Sigmoid colon (tissue), 4 donors: ENCODE measurements around the gene CCDC181.

Experiments used
- CTCF ChIP-seq, 4 experiments: fragments of 450-650 bp in 3 of 4; fragments of 200-600 bp in 1 of 4; IDR thresholded peaks; one replicate each; pipeline ENCODE4 v1.5.1; 2016 to 2019; ENCODE audit warnings: antibody characterized with exemption in 4 of 4, mild to moderate bottlenecking in 3 of 4, moderate library complexity in 2 of 4
- POLR2A ChIP-seq, 2 donors: fragments of 450-650 bp; IDR thresholded peaks; one replicate each; pipeline ENCODE4 v1.6.1; 2016; ENCODE audit warnings: antibody characterized with exemption in 2 of 2, mild to moderate bottlenecking in 2 of 2, moderate library complexity in 2 of 2
- POLR2AphosphoS5 ChIP-seq, 4 donors: sonication (generic); formaldehyde crosslinking; IDR thresholded peaks; one replicate each; pipeline ENCODE4 v1.6.1; 2017; ENCODE audit warnings: antibody characterized with exemption in 4 of 4

DNA sequence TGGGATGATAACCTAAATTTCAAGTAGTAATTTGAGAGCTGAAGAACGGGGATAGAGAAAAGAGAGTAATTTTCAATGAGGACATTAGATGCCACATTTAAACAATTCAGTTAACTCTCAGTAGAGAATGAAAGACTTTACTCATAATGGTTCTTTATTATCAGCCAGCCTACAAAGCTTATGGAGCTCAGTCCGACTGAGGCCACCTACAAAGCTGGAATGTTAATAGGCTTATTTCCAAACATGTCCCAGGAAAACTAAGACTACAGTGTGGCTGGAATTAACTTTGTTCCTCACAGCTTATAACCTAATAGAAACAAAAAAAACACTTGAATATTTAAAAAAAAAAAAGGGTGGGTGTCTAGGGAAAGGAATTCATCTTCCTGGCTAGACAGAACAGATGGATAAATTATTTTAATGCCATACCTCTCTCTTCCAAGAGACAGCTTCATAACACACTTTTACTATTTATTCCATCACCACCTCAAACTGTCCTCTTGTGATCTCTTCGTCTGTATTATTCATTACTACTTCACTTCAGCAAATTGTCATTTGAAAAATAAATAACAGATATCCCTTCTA, 48.6 kb upstream of the CCDC181 start:
- TF ChIP-seq CTCF (IDR thresholded peaks at IDR 0.05) (no peak), POLR2A (IDR thresholded peaks at IDR 0.05) (no peak), POLR2AphosphoS5 (IDR thresholded peaks at IDR 0.05) (no peak)
